ENCODE results near the gene DAGLB.
"Not testable (repeated sequence)": the region's sequence is repeated elsewhere in the genome, so short reads cannot be mapped to it uniquely, and the experiment has no call there.

DAGLB gene

DNA sequence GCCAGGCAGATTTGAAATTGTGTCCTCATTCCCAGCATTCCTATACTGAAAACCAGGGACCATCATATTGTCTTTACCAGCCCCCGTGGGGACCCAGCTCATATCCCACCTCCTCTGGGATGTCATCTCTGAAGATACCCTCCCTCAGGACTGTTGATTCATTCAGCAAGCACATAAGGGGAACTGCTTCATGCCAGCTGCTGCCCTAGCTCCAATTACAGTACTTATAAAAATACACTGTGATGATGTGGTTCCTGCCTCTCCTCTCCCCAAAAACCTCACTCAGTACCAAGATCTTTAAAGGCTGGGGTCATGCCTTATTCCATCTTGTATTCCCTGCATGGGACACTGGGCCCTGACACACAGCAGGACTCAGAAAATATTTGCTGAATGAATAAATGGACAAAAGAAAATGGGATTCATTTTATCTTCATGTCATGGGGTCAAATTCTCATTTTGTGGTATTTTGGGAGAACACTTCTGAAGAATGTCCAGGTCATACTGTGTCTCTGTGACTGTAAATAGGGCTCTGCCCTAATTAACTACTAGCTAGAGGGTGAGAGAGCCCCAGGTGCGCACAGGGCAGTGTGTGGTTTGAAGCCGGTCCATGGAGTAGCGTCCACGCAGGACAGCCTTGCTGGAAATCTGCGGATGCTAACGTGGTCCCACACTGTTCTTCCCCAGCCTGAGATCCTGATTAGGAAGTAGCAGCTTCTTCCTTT is 29.0 kb upstream of the DAGLB start:
- H3K27me3 ChIP-seq = no peaks in the 10 kb centered on the region
- peaks cover 11% of the 10 kb centered on the region for H3K36me3 ChIP-seq
- H3K4me1 ChIP-seq (ENCODE audit: control insufficient read depth in 1 of 2, insufficient read depth in 1 of 2, low read depth in 1 of 2, low read length in 1 of 2) = peaks cover 7% of the 10 kb centered on the region in 2 experiments
- TF ChIP-seq, protein P1, sequence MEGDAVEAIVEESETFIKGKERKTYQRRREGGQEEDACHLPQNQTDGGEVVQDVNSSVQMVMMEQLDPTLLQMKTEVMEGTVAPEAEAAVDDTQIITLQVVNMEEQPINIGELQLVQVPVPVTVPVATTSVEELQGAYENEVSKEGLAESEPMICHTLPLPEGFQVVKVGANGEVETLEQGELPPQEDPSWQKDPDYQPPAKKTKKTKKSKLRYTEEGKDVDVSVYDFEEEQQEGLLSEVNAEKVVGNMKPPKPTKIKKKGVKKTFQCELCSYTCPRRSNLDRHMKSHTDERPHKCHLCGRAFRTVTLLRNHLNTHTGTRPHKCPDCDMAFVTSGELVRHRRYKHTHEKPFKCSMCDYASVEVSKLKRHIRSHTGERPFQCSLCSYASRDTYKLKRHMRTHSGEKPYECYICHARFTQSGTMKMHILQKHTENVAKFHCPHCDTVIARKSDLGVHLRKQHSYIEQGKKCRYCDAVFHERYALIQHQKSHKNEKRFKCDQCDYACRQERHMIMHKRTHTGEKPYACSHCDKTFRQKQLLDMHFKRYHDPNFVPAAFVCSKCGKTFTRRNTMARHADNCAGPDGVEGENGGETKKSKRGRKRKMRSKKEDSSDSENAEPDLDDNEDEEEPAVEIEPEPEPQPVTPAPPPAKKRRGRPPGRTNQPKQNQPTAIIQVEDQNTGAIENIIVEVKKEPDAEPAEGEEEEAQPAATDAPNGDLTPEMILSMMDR (IDR thresholded peaks at IDR 0.05) = no peak
- H3K9me3 ChIP-seq = no peaks in the 10 kb centered on the region
- H3K27ac ChIP-seq = no peak overlapping the region
- H3K4me3 ChIP-seq (ENCODE audit: low read depth in 1 of 2, low read length in 1 of 2) = no peak overlapping the region

- H3K36me3 ChIP-seq = peaks cover 18% of the 10 kb centered on the region
- peaks cover 7% of the 10 kb centered on the region in 2 experiments for H3K4me1 ChIP-seq (ENCODE audit: control insufficient read depth in 1 of 2, insufficient read depth in 1 of 2, low read depth in 1 of 2, low read length in 1 of 2)
- H3K9me3 ChIP-seq = no peaks in the 10 kb centered on the region
- TF ChIP-seq, protein P1 (IDR thresholded peaks at IDR 0.05) = no peak
- no peaks in the 10 kb centered on the region for H3K27me3 ChIP-seq
- H3K4me3 ChIP-seq (ENCODE audit: low read depth in 1 of 2, low read length in 1 of 2) = no peak overlapping the region
- H3K27ac ChIP-seq = no peak overlapping the region
These were observed 27.9 kb upstream of the DAGLB start for GRCh38 chr7:6475433-6476186.

GRCh38 chr7:6465862-6466261 is 18.1 kb upstream of the DAGLB start:
- Histone ChIP-seq H3K4me3 (ENCODE audit: low read depth in 1 of 2, low read length in 1 of 2) (no peak overlapping the region), H3K4me1 (ENCODE audit: control insufficient read depth in 1 of 2, insufficient read depth in 1 of 2, low read depth in 1 of 2, low read length in 1 of 2) (peaks cover 0 to 3% of the 10 kb centered on the region in 2 experiments), H3K36me3 (peaks cover 80% of the 10 kb centered on the region), H3K27me3 (no peaks in the 10 kb centered on the region), H3K9me3 (no peaks in the 10 kb centered on the region), H3K27ac (no peak overlapping the region)
- TF ChIP-seq, protein P1 (IDR thresholded peaks at IDR 0.05) = no peak

GRCh38 chr7:6463609-6464008 is 15.9 kb upstream of the DAGLB start:
- H3K27ac ChIP-seq; H3K27me3 ChIP-seq; H3K9me3 ChIP-seq; H3K4me1 ChIP-seq (ENCODE audit: control insufficient read depth in 1 of 2, insufficient read depth in 1 of 2, low read depth in 1 of 2, low read length in 1 of 2); H3K4me3 ChIP-seq (ENCODE audit: low read depth in 1 of 2, low read length in 1 of 2): not testable (repeated sequence)
- H3K36me3 ChIP-seq = peaks cover 62% of the 10 kb centered on the region

- H3K4me3 ChIP-seq (ENCODE audit: low read depth in 1 of 2, low read length in 1 of 2) = no peak overlapping the region
These were observed 14.3 kb upstream of the DAGLB start for GRCh38 chr7:6461946-6462550.

More at GRCh38 chr7:6461946-6462550, 14.3 kb upstream of the DAGLB start:
- H3K27ac ChIP-seq = no peak overlapping the region
- no peaks in the 10 kb centered on the region for H3K9me3 ChIP-seq
- H3K27me3 ChIP-seq = no peaks in the 10 kb centered on the region
- peaks cover 47% of the 10 kb centered on the region for H3K36me3 ChIP-seq
- TF ChIP-seq, protein P1 (IDR thresholded peaks at IDR 0.05) = no peak
- H3K4me1 ChIP-seq (ENCODE audit: control insufficient read depth in 1 of 2, insufficient read depth in 1 of 2, low read depth in 1 of 2, low read length in 1 of 2) = peaks cover 0 to 3% of the 10 kb centered on the region in 2 experiments
